A673 (cell line): ENCODE data around the gene MYBPC3. TPM values are rescaled to one million over a fixed set of nuclear protein-coding genes. Genes with fewer than 3 reads are reported as not detected.

Experiments used
- Bru-seq: library from RNA; stranded (reverse); fragments of 400-500 nt; gene quantifications from one replicate; lab custom pipeline; 2021; lab: Mats Ljungman, UMichigan
- BruChase-seq, 2 experiments: library from RNA; stranded (reverse); fragments of 400-500 nt; gene quantifications; one replicate each; lab custom pipeline; 2021; lab: Mats Ljungman, UMichigan
- BruUV-seq: library from RNA; stranded (reverse); fragments of 400-500 nt; replicated peaks from 2 replicates; lab custom pipeline; 2021; lab: Mats Ljungman, UMichigan
- CTCF ChIA-PET: fragments of 300-600 bp; sonication (Branson Sonifier 250); formaldehyde crosslinking; loops from one replicate; lab custom pipeline; 2022; ENCODE audit warnings: antibody characterized with exemption; lab: Charles Lee
- POLR2A ChIA-PET: fragments of 300-600 bp; sonication (Branson Sonifier 250); formaldehyde crosslinking; loops from one replicate; lab custom pipeline; 2022; ENCODE audit warnings: antibody characterized with exemption; ENCODE audit not compliant: low non-redundant PET; lab: Charles Lee
- DNase-seq: peaks from one replicate; pipeline ENCODE4 v3.0.0-alpha.2; 2015; ENCODE audit warnings: low spot score
- H3K27ac ChIP-seq: fragments of 200-600 bp; sonication (generic); 2 replicates; pipeline ENCODE4 v1.5.1; 2016; ENCODE audit warnings: mixed run types, low read depth, mild to moderate bottlenecking, mixed read lengths, antibody characterized with exemption, low read length; ENCODE audit not compliant: poor library complexity, severe bottlenecking
- H3K27me3 ChIP-seq: fragments of 200-600 bp; sonication (generic); replicated peaks from 2 replicates; pipeline ENCODE4 v1.6.1; 2017; ENCODE audit warnings: mixed run types, low read depth, mild to moderate bottlenecking, mixed read lengths, antibody characterized with exemption, low read length; ENCODE audit not compliant: insufficient read depth, poor library complexity
- H3K36me3 ChIP-seq: fragments of 200-600 bp; sonication (generic); 2 replicates; pipeline ENCODE4 v1.6.1; 2016; ENCODE audit warnings: mixed run types, mild to moderate bottlenecking, mixed read lengths, antibody characterized with exemption, low read length; ENCODE audit not compliant: insufficient read depth, poor library complexity, severe bottlenecking
- H3K4me1 ChIP-seq: fragments of 200-600 bp; sonication (generic); 2 replicates; pipeline ENCODE4 v1.6.1; 2017; ENCODE audit warnings: mixed run types, mild to moderate bottlenecking, mixed read lengths, antibody characterized with exemption, low read length; ENCODE audit not compliant: insufficient read depth, poor library complexity, severe bottlenecking
- H3K4me3 ChIP-seq: fragments of 200-600 bp; sonication (generic); 2 replicates; pipeline ENCODE4 v1.5.1; 2016; ENCODE audit warnings: low read depth, mixed run types, mild to moderate bottlenecking, mixed read lengths, low read length; ENCODE audit not compliant: poor library complexity, severe bottlenecking
- H3K9me3 ChIP-seq: fragments of 200-600 bp; sonication (generic); 2 replicates; pipeline ENCODE4 v1.6.1; 2016; ENCODE audit warnings: mixed run types, low read depth, mild to moderate bottlenecking, mixed read lengths, antibody characterized with exemption, low read length; ENCODE audit not compliant: poor library complexity, severe bottlenecking
- EZH2 ChIP-seq: fragments of 200-600 bp; sonication (generic); IDR thresholded peaks from 2 replicates; pipeline ENCODE4 v1.6.1; 2017; ENCODE audit warnings: borderline replicate concordance, low read depth, mild to moderate bottlenecking, mixed read lengths, antibody characterized with exemption, low read length; ENCODE audit not compliant: poor library complexity, severe bottlenecking
- intact Hi-C: fragments of 100-400 bp; cut with micrococcal nuclease; formaldehyde crosslinking; loops from one replicate; pipeline ENCODE4 v1.10.0; 2022; ENCODE audit not compliant: unreplicated experiment
- long read RNA-seq: library from polyadenylated mRNA; stranded (forward); transcript quantifications from one replicate; pipeline ENCODE4 v2.0.0, GENCODE V29; 2022
- total RNA-seq: library from RNA; stranded (reverse); gene quantifications from 2 replicates; pipeline ENCODE4 v1.2.3, GENCODE V29; 2021
- TF ChIP-seq, protein P1 (sequence below): fragments of 300-800, 200-600 bp; sonication (generic); conservative IDR thresholded peaks from 2 replicates; pipeline ENCODE4 v1.5.1; 2017; ENCODE audit warnings: low read depth, mild to moderate bottlenecking, antibody characterized with exemption, low read length, moderate library complexity, mixed read lengths

MYBPC3 gene
- total RNA-seq (not detected in 2 replicates), Bru-seq, nascent RNA (not detected), BruChase-seq, experiment 1, labeled RNA remaining after a 2-hour chase (not detected), BruChase-seq, experiment 2, labeled RNA remaining after a 6-hour chase (not detected)
- long read RNA-seq, result 0 reads

DNA sequence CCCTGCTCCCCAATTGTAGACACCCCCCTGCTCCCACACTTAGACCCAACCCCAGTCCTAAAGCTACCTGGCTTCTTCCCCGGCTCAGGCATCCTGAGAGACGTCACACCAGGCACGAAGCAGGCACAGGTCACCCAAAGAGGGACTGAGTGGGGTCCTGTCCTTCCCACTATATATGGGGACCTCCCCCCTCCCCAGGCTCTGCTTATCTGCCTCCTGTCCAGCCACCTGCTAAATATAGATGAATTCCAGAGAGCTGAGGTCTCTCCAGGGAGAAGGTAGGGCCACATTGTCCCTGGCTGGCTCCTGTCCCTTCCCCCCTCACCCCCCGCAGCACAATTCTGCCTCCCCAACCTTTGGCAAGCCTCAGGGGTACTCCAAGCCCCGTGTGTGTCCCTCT is at the start of gene MYBPC3:
MYBPC3 (minus strand) TSS at position 147 of the 400 bp plus-strand sequence; CDS start at position 92, 55 bp downstream.
- no TSS peak for BruUV-seq
- H3K36me3 ChIP-seq, result no peaks in the 10 kb centered on the region
- POLR2A ChIA-PET, result no interaction called here
- no peak for TF ChIP-seq EZH2
- TF ChIP-seq, protein P1, sequence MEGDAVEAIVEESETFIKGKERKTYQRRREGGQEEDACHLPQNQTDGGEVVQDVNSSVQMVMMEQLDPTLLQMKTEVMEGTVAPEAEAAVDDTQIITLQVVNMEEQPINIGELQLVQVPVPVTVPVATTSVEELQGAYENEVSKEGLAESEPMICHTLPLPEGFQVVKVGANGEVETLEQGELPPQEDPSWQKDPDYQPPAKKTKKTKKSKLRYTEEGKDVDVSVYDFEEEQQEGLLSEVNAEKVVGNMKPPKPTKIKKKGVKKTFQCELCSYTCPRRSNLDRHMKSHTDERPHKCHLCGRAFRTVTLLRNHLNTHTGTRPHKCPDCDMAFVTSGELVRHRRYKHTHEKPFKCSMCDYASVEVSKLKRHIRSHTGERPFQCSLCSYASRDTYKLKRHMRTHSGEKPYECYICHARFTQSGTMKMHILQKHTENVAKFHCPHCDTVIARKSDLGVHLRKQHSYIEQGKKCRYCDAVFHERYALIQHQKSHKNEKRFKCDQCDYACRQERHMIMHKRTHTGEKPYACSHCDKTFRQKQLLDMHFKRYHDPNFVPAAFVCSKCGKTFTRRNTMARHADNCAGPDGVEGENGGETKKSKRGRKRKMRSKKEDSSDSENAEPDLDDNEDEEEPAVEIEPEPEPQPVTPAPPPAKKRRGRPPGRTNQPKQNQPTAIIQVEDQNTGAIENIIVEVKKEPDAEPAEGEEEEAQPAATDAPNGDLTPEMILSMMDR, result no peak
- no peak for DNase-seq
- H3K27ac ChIP-seq, result no peak within 1 kb of the TSS
- intact Hi-C loops, result loop anchor here (10.0 kb wide), 1 partner anchor 968 kb away; the partner anchor contains the start of gene MDK
- H3K9me3 ChIP-seq, result no peaks in the 10 kb centered on the region
- CTCF ChIA-PET, result interaction anchor here (0.6 kb wide), 1 partner anchor 686 kb away, joined by 11 read pairs; no protein-coding TSS in a partner anchor
- no peak within 1 kb of the TSS for H3K4me3 ChIP-seq
- H3K27me3 ChIP-seq, result no peaks in the 10 kb centered on the region
- peaks cover 5% of the 10 kb centered on the region for H3K4me1 ChIP-seq

- Histone ChIP-seq H3K4me3 (peak overlapping the region; percentile 56), H3K9me3 (no peaks in the 10 kb centered on the region), H3K4me1 (peaks cover 15% of the 10 kb centered on the region), H3K36me3 (no peaks in the 10 kb centered on the region), H3K27me3 (no peaks in the 10 kb centered on the region), H3K27ac (peak overlapping the region; percentile 64)
- BruUV-seq, result no TSS peak
- CTCF ChIA-PET, result interaction anchor here (0.6 kb wide), 1 partner anchor 60 kb away, joined by 6 read pairs; no protein-coding TSS in a partner anchor
- no peak for DNase-seq
- POLR2A ChIA-PET, result interaction anchor here (0.6 kb wide), 2 partner anchors 54 to 124 kb away, joined by 4 to 5 read pairs; no protein-coding TSS in a partner anchor
- TF ChIP-seq EZH2, result no peak
- TF ChIP-seq, protein P1, result no peak
- intact Hi-C loops, result loop anchor here (10.0 kb wide), 1 partner anchor 454 kb away; no protein-coding TSS in a partner anchor
These were observed 48.3 kb upstream of the MYBPC3 start for GRCh38 chr11:47400768-47401279.

DNA sequence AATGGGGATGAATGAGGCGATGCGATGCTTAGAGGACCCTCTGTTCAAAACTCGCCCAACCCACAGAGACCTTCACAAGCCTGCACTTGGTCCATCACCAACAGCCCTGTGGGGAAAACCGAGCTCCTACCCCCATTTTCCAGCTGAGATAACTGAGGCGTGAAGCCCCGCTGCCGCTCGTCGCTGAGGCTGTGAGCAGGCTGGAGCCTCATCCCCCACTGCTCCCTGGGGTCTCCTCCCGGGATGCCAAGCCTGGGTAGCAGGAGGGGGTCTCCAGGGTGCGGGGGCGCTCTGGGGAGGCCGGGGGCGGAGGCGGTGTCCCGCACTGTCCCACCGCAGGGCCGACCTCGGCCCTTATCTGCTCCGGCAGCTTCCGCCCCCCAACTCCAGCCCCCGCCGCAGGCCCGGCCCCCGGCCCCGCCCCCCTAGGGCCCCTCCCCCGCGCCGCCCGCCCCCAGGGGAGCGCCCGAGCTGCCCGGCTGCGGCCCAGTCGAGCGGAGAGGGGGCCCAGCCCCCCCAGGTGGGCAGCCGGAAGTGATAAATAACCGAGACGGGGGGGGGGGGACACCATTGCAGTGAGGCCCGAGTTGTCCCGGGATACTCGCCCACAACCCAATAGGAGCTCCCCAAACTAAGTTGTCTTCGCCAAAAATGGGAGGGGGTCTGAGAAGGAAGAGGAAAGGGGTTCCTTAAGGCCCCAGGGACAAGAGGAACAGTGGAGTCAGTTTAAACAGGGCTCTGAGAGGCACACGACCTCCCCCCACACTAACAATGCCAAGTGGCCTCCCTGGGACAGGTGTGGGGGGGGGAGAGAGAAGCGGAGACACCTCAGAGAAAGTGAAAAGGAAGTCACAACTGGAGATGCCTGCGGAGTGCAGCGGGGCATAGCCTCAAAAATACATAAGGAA is 47.6 kb upstream of the MYBPC3 start:
- peak overlapping the region; percentile 64 for H3K27ac ChIP-seq
- intact Hi-C loops, result loop anchor here (10.0 kb wide), 1 partner anchor 455 kb away; no protein-coding TSS in a partner anchor
- ChIA-PET CTCF (interaction anchor here (0.6 to 1.0 kb wide), 3 partner anchors 12 to 61 kb away, joined by 4 to 6 read pairs (median 5); no protein-coding TSS in a partner anchor), POLR2A (interaction anchor here (0.6 to 0.7 kb wide), 4 partner anchors 54 to 693 kb away, joined by 4 to 7 read pairs (median 4); no protein-coding TSS in a partner anchor)
- peak overlapping the region; percentile 56 for H3K4me3 ChIP-seq
- no peaks in the 10 kb centered on the region for H3K9me3 ChIP-seq
- peak; percentile 56 for DNase-seq
- no peaks in the 10 kb centered on the region for H3K36me3 ChIP-seq
- TF ChIP-seq, protein P1, result no peak
- TF ChIP-seq EZH2, result no peak
- no peaks in the 10 kb centered on the region for H3K27me3 ChIP-seq
- H3K4me1 ChIP-seq, result peaks cover 15% of the 10 kb centered on the region
- no TSS peak for BruUV-seq
